ENCODE data around the gene CADPS2. TPM values are rescaled to one million over a fixed set of nuclear protein-coding genes. Genes with fewer than 3 reads are reported as not detected.

Gene CADPS2
- polyA plus RNA-seq, 3 donors: not detected

- Histone ChIP-seq H3K9me3 (replicated peaks in 1 of 2; ENCODE audit: control insufficient read depth in 1 of 2, insufficient read depth in 1 of 2, low read length in 2 of 2) (peaks cover 5 to 7% of the 10 kb centered on the region in 2 donors), H4K20me1 (ENCODE audit: insufficient read depth, low read length) (no peaks in the 10 kb centered on the region), H3K27me3 (ENCODE audit: control insufficient read depth in 2 of 2, insufficient read depth in 2 of 2, low read length in 2 of 2) (no peaks in the 10 kb centered on the region), H3K9ac (ENCODE audit: insufficient read depth, low read length, poor library complexity, severe bottlenecking) (no peak overlapping the region), H3K4me2 (replicated peaks; ENCODE audit: extremely low read depth, low read length, poor library complexity, severe bottlenecking) (no peak overlapping the region), H3K4me1 (ENCODE audit: control insufficient read depth in 1 of 2, insufficient read depth in 2 of 2, low read length in 2 of 2) (no peaks in the 10 kb centered on the region), H3K27ac (ENCODE audit: low read depth in 1 of 2, low read length in 2 of 2) (no peak overlapping the region), H3K79me2 (ENCODE audit: insufficient read depth, low read length) (no peaks in the 10 kb centered on the region), H2AFZ (ENCODE audit: insufficient read depth, low read depth, low read length, poor library complexity, severe bottlenecking) (no peak overlapping the region), H3K36me3 (replicated peaks in 1 of 2; ENCODE audit: control insufficient read depth in 1 of 2, insufficient read depth in 2 of 2, low read length in 2 of 2) (no peaks in the 10 kb centered on the region), H3K4me3 (replicated peaks in 1 of 3; ENCODE audit: low read depth in 2 of 3, low read length in 3 of 3) (no peak overlapping the region)
- H3K4me1 Mint-ChIP-seq: no peaks in the 10 kb centered on the region
- WGBS (ENCODE audit: insufficient coverage): no CpG with 5 or more reads among the region's 3 CpGs
- TF ChIP-seq CTCF (IDR thresholded peaks at IDR 0.05): no peak
- no peak overlapping the region for H3K27ac Mint-ChIP-seq
- H3K4me3 Mint-ChIP-seq: no peak overlapping the region
- H3K36me3 Mint-ChIP-seq: no peaks in the 10 kb centered on the region
- no peak for DNase-seq
- intact Hi-C loops (cut with micrococcal nuclease): no loop called here
- peaks cover 0 to 5% (median 3%) of the 10 kb centered on the region in 7 donors for H3K9me3 Mint-ChIP-seq
- H3K27me3 Mint-ChIP-seq (ENCODE audit: low read depth in 3 of 3): peaks cover 0 to 1% (median 0%) of the 10 kb centered on the region in 3 donors
Observed at GRCh38 chr7:122845286-122845685, 41.0 kb downstream of the CADPS2 start.

- Histone ChIP-seq H3K79me2 (ENCODE audit: insufficient read depth, low read length) (no peaks in the 10 kb centered on the region), H3K4me3 (replicated peaks in 1 of 3; ENCODE audit: low read depth in 2 of 3, low read length in 3 of 3) (no peak overlapping the region), H3K9me3 (replicated peaks in 1 of 2; ENCODE audit: control insufficient read depth in 1 of 2, insufficient read depth in 1 of 2, low read length in 2 of 2) (peaks cover 0 to 5% of the 10 kb centered on the region in 2 donors), H2AFZ (ENCODE audit: insufficient read depth, low read depth, low read length, poor library complexity, severe bottlenecking) (no peak overlapping the region), H3K4me1 (ENCODE audit: control insufficient read depth in 1 of 2, insufficient read depth in 2 of 2, low read length in 2 of 2) (no peaks in the 10 kb centered on the region), H4K20me1 (ENCODE audit: insufficient read depth, low read length) (no peaks in the 10 kb centered on the region), H3K9ac (ENCODE audit: insufficient read depth, low read length, poor library complexity, severe bottlenecking) (no peak overlapping the region), H3K4me2 (replicated peaks; ENCODE audit: extremely low read depth, low read length, poor library complexity, severe bottlenecking) (no peak overlapping the region), H3K27ac (ENCODE audit: low read depth in 1 of 2, low read length in 2 of 2) (no peak overlapping the region), H3K36me3 (replicated peaks in 1 of 2; ENCODE audit: control insufficient read depth in 1 of 2, insufficient read depth in 2 of 2, low read length in 2 of 2) (no peaks in the 10 kb centered on the region), H3K27me3 (ENCODE audit: control insufficient read depth in 2 of 2, insufficient read depth in 2 of 2, low read length in 2 of 2) (no peaks in the 10 kb centered on the region)
- Mint-ChIP-seq H3K27me3 (ENCODE audit: low read depth in 3 of 3) (peaks cover 0 to 1% (median 0%) of the 10 kb centered on the region in 3 donors), H3K4me1 (no peaks in the 10 kb centered on the region), H3K9me3 (peaks cover under 1 to 4% (median 2%) of the 10 kb centered on the region in 7 donors), H3K36me3 (no peaks in the 10 kb centered on the region), H3K27ac (no peak overlapping the region), H3K4me3 (no peak overlapping the region)
- no peak for TF ChIP-seq CTCF (IDR thresholded peaks at IDR 0.05)
- no peak for DNase-seq
- intact Hi-C loops (cut with micrococcal nuclease): no loop called here
- WGBS (ENCODE audit: insufficient coverage): no CpG with 5 or more reads among the region's 3 CpGs
Observed at GRCh38 chr7:122844191-122844988, 41.9 kb downstream of the CADPS2 start.

All from CD14-positive monocyte (primary cell).